ENCODE data around the gene NUP50. TPM values are rescaled to one million over a fixed set of nuclear protein-coding genes. Genes with fewer than 3 reads are reported as not detected.

Gene NUP50
- polyA plus RNA-seq, 1 donor (not counting 4 experiments of a cell fraction or from before 2014, with no cell fraction given) = 28.1 TPM

- no peak overlapping the region for H3K9ac ChIP-seq (ENCODE audit: control insufficient read depth, extremely low read depth, insufficient read depth, low read length)
- H2AFZ ChIP-seq (ENCODE audit: control insufficient read depth, low read length) = no peak overlapping the region
- no peaks in the 10 kb centered on the region for H3K9me3 ChIP-seq (ENCODE audit: control insufficient read depth, low read depth, low read length)
- no peak overlapping the region for H3K27ac ChIP-seq (ENCODE audit: control insufficient read depth, insufficient read depth, low read length)
- no peak for DNase-seq (ENCODE audit: low read depth, low spot score)
- no peak for FAIRE-seq
- H3K36me3 ChIP-seq (ENCODE audit: control insufficient read depth in 2 of 2, extremely low read depth in 1 of 2, insufficient read depth in 2 of 2, low read length in 2 of 2) = peaks cover 22 to 31% of the 10 kb centered on the region in 2 experiments
- H3K4me1 ChIP-seq (ENCODE audit: control insufficient read depth, extremely low read depth, insufficient read depth, low read length) = peaks cover 19% of the 10 kb centered on the region
- H3K9me1 ChIP-seq (ENCODE audit: control insufficient read depth, extremely low read depth, insufficient read depth, low read length) = no peaks in the 10 kb centered on the region
- peaks cover 27% of the 10 kb centered on the region for H4K20me1 ChIP-seq (ENCODE audit: control insufficient read depth, extremely low read depth, insufficient read depth, low read length)
- H3K79me2 ChIP-seq (ENCODE audit: control insufficient read depth, insufficient read depth, low read length) = peaks cover 65% of the 10 kb centered on the region
- dilution Hi-C loops (cut with MboI; ENCODE audit: extremely low pct_ligation_motif_present, low sequenced_read_pairs) = no loop called here
- TF ChIP-seq CTCF (optimal IDR thresholded peaks at IDR 0.05 in 1 of 3, IDR thresholded peaks at IDR 0.05 in 1 of 3, conservative IDR thresholded peaks at IDR 0.05 in 1 of 3; ENCODE audit: extremely low read depth in 1 of 3, insufficient read depth in 2 of 3, low read length in 3 of 3) (no peak), EZH2 (IDR thresholded peaks at IDR 0.05; ENCODE audit: low read length) (no peak)
- no peak overlapping the region for H3K4me3 ChIP-seq (ENCODE audit: control insufficient read depth in 2 of 3, extremely low read depth in 1 of 3, insufficient read depth in 2 of 3, low read depth in 1 of 3, low read length in 3 of 3)
- H3K4me2 ChIP-seq (ENCODE audit: control insufficient read depth, extremely low read depth, insufficient read depth, low read depth, low read length) = no peak overlapping the region
- H3K27me3 ChIP-seq (ENCODE audit: control insufficient read depth, extremely low read depth, insufficient read depth, low read length) = no peaks in the 10 kb centered on the region
These were observed 46.9 kb downstream of the NUP50 start for GRCh38 chr22:45210577-45210976.

- Histone ChIP-seq H3K27me3 (ENCODE audit: control insufficient read depth, extremely low read depth, insufficient read depth, low read length) (no peaks in the 10 kb centered on the region), H3K9me1 (ENCODE audit: control insufficient read depth, extremely low read depth, insufficient read depth, low read length) (no peaks in the 10 kb centered on the region), H3K4me2 (ENCODE audit: control insufficient read depth, extremely low read depth, insufficient read depth, low read depth, low read length) (no peak overlapping the region), H3K27ac (ENCODE audit: control insufficient read depth, insufficient read depth, low read length) (no peak overlapping the region), H4K20me1 (ENCODE audit: control insufficient read depth, extremely low read depth, insufficient read depth, low read length) (peaks cover 27% of the 10 kb centered on the region), H3K4me1 (ENCODE audit: control insufficient read depth, extremely low read depth, insufficient read depth, low read length) (peaks cover 19% of the 10 kb centered on the region), H3K79me2 (ENCODE audit: control insufficient read depth, insufficient read depth, low read length) (peaks cover 69% of the 10 kb centered on the region), H3K36me3 (ENCODE audit: control insufficient read depth in 2 of 2, extremely low read depth in 1 of 2, insufficient read depth in 2 of 2, low read length in 2 of 2) (peaks cover 21 to 31% of the 10 kb centered on the region in 2 experiments), H3K9me3 (ENCODE audit: control insufficient read depth, low read depth, low read length) (no peaks in the 10 kb centered on the region), H2AFZ (ENCODE audit: control insufficient read depth, low read length) (no peak overlapping the region), H3K4me3 (ENCODE audit: control insufficient read depth in 2 of 3, extremely low read depth in 1 of 3, insufficient read depth in 2 of 3, low read depth in 1 of 3, low read length in 3 of 3) (no peak overlapping the region), H3K9ac (ENCODE audit: control insufficient read depth, extremely low read depth, insufficient read depth, low read length) (no peak overlapping the region)
- FAIRE-seq (no peak), DNase-seq (ENCODE audit: low read depth, low spot score) (no peak)
- dilution Hi-C loops (cut with MboI; ENCODE audit: extremely low pct_ligation_motif_present, low sequenced_read_pairs) = no loop called here
- TF ChIP-seq CTCF (optimal IDR thresholded peaks at IDR 0.05 in 1 of 3, IDR thresholded peaks at IDR 0.05 in 1 of 3, conservative IDR thresholded peaks at IDR 0.05 in 1 of 3; ENCODE audit: extremely low read depth in 1 of 3, insufficient read depth in 2 of 3, low read length in 3 of 3) (no peak), EZH2 (IDR thresholded peaks at IDR 0.05; ENCODE audit: low read length) (no peak)
These were observed 47.3 kb downstream of the NUP50 start for GRCh38 chr22:45210991-45211390.
